NOMO-1 (cell line): ENCODE measurements around the gene PDE8A.
A peak's percentile ranks its signal among the peaks of the same experiment; 100 is the strongest.

Experiments used
- DNase-seq, 2 experiments: peaks; one replicate each; lab custom pipeline; 2025; ENCODE audit not compliant: unreplicated experiment in 2 of 2; lab: John Stamatoyannopoulos, UW

The PDE8A gene, protein sequence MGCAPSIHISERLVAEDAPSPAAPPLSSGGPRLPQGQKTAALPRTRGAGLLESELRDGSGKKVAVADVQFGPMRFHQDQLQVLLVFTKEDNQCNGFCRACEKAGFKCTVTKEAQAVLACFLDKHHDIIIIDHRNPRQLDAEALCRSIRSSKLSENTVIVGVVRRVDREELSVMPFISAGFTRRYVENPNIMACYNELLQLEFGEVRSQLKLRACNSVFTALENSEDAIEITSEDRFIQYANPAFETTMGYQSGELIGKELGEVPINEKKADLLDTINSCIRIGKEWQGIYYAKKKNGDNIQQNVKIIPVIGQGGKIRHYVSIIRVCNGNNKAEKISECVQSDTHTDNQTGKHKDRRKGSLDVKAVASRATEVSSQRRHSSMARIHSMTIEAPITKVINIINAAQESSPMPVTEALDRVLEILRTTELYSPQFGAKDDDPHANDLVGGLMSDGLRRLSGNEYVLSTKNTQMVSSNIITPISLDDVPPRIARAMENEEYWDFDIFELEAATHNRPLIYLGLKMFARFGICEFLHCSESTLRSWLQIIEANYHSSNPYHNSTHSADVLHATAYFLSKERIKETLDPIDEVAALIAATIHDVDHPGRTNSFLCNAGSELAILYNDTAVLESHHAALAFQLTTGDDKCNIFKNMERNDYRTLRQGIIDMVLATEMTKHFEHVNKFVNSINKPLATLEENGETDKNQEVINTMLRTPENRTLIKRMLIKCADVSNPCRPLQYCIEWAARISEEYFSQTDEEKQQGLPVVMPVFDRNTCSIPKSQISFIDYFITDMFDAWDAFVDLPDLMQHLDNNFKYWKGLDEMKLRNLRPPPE

DNA sequence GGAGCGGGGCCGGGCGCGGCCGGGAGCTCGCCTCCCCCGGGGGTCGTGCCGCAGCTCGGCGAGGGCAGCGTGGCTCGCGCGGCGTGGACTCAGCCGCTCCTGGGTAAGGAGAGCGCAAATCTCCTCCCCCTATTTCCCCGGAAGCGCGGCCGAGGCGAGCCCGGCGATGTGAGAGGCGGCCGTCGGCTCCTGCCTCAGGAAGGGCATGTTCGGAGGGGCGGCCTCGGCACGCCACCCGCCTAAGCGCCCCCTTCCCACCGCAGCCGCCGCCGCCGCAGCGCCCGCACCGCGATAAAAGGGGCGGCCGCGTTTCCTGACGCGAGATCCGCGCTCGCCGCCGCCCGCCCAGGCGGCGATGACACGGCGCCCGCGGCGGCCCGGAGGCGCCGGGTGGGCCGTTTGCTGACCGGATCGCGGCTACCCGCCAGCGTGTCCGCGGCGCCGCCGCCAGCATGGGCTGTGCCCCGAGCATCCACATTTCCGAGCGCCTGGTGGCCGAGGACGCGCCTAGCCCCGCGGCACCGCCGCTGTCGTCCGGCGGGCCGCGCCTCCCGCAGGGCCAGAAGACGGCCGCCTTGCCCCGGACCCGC is at the start of gene PDE8A:
PDE8A (plus strand) TSS at position 146 of the 590 bp plus-strand sequence; CDS start at position 453, 307 bp downstream.
- no peak for DNase-seq

DNA sequence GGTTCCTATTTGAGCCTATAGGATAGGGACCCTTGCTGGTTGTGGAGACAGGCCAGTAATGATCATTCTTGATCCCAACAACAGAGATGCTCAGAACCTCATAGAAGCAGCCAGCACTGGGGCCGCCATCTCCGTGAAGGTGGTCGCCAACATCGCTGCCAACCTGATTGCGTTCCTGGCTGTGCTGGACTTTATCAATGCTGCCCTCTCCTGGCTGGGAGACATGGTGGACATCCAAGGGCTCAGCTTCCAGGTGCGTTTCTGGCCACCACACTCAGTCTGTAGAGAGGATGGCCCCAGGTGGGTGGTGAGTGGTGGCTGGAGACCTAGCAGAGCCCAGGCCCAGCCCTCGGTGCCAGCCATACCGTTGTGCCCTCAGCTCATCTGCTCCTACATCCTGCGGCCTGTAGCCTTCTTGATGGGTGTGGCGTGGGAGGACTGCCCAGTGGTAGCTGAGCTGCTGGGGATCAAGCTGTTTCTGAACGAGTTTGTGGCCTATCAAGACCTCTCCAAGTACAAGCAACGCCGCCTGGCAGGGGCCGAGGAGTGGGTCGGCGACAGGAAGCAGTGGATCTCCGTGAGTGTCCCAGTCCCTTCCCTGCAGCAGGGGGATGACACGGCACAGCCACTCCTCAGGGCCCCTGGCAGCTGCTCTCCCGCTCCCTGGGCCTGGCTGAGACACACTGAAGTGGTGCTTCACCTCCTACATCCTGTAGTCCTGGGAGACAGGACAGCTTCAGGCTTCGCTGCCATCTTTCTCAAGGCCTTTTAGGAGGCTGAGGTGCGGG is 46.5 kb upstream of the PDE8A start:
- DNase-seq: no peak

DNA sequence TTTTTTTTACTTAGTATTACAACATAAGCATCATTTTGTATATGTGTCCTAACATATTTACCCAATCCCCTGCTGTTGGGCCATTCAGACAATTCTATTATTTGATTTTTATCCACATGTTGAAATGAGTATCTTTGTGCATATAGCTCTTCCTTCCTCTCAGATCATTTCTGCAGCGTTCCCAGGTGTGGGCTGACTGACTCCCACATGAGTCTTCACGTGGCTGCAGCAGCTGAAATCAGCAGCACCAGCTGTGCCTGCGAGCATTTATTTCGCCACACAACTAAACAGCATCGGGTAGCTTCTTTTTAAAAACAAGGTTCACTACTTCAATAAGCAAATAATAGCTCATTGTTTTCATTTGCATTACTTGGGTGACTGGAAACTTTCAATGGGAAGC is 44.5 kb upstream of the PDE8A start:
- DNase-seq: no peak

DNA sequence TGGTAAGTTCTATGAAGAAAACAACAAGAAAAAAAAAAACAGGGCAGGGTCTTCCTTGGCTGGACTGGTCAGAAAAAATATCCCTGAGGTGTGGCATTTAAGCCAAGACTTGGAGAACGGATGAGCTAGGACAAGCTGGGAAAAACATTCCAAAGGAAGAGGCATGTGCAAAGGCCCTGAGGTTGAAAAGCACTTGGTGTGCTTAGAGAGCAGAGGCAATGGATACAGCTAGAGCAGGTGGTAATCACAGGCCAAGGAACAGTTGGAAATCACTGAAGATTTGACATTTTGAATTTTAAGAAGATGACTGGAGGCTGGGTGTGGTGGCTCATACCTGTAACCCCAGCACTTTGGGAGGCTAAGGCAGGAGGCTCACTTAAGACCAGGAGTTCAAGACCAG is 42.9 kb upstream of the PDE8A start:
- DNase-seq: no peak

DNA sequence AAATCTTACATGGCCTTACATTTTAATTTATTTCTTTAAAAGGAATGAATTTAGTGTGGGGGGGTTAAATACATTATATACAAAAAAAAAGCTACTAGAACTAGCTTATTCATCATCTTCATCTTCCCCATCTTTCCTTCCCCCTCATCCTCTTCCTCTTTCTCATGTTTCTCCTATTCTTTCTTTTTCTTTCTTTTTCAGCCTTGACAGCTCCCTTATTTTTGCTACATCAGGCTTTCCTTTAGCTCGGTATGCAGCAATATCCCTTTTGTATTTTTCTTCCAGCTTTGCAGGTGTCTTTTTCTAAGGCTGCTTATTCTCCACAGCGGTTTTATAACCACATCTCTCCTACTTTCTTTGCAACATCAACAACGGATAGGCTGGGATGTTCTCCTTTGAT is 41.3 kb upstream of the PDE8A start:
- DNase-seq: no peak

DNA sequence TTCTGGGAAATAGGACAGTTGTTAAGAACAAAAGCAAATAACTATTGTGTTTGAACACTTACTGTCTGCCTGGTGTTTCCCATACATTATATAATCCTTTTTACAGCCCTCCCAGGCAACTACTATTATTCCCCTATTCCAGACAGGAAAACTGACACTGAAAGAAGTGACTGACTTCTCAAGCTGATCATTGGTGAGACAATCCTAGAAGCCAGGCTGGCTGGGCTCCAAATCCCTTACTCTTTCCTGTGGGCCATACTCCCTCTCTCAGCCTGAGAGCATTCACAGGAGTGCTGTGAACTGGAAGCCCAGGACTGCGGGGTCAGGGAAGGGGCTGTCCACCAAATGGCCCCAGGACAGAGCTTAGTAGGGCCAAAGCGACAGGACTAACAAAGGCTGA is 39.2 kb upstream of the PDE8A start:
- no peak for DNase-seq

DNA sequence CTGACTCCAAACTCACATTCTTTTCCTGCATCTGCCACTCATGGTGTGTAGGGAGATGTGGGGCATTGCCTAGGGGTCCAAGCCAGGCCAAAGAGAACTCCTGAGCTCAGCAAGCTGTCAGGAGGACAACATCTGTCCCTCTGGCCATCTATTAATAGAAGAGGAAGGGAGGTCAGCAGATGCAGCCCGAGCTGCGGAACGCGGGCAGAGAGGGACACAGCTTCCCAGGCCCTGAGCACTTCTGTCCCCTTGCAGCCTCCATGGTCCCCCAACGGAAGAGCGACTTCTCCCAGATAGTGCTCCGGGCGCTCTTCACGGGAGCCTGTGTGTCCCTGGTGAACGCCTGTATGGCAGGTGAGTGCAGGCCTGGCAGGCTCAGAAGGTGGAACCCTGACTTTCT is 37.3 kb upstream of the PDE8A start:
- no peak for DNase-seq

DNA sequence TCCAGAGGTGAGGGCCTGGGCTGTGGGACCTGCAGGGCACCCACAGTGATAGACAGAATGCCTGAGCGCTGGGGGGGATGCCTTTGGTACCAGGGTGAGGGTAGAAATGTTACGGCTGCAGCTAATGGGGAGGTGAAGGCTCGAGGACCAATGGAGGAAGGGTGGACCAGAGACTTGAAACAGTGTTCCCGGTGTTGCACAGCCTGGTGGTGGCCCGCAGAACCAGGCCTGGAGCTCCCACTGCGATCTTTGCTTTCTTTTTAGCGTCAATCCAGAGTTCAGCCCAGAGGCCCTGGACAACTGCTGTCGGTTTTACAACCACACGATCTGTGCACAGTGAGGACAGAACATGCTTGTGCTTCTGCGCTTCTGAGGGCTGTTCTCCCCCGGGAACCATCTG is 36.8 kb upstream of the PDE8A start:
- no peak for DNase-seq

DNA sequence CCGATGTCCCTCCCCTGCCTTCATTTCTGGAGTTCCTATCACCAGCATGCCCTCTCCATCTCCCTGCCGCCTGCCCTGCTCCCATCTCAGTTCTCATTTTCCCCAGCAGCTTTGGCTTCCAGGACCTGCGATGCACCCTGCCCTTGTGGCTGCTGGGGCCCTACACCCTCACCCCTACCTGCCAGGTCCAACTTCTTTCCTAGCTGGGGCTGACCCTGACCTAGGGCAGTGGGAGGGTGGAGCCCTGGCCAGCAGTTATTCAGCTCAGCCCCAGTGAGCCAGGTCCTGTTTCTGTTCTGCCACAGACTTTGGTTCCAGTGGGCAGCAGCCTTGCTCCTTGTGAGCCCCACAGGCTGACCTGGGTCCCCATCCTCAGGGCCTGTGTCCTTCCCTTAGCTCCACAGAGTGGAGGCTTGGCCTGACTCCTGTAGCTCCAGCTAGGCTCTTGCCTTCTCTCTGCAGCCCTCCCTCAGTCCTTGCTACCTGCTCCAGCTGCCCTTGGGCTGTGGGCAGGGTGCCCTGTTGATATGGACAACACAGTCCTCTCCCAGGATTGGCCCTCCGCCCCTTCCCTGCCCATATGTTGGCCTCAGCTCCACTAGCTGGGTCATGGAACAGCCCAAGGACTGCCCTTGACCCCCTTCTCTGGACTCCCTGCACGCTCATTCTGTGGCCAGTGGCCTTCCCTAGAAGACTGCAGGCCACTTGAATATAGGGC is 34.7 kb upstream of the PDE8A start:
- DNase-seq: no peak

DNA sequence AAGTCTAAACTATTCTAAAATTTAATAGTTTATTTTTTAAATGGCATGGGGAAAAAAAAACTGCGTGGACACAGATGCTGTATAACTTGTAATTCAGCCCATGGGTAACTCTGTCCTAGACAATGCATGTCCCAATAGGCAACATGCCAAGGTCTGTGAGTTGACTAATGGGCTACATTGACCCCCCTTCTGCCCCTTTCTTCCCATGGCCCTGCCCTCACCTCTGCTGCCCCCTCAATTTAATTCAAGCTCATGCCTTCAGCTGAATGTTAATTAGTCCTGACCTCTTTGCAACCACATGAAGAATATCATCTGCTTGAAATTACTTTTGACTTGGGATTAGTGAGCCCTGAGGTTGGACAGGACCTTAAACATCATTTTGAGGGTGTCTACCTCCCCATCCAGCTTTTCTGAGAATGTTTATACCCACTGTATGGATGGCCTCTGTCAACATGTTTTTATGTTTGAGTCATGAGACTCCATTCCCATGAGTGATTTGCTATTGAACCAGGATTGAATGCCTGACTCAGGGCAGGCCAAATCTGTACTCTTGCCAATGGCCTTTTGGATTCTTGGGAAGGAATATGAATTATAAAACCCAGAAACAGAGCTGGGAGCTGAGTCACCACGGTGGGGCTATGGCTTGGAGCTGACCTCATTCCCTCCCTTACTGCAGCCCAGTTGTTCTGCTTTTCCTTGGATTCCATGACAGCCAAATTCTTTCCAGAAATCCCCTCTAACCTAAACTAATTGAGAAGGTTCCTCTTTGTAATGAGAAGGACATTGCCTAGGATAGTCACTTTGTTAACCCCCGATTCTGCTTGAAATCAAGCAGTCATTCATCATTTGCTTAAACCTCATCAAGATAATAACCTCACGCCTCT is 33.5 kb upstream of the PDE8A start:
- DNase-seq: no peak

DNA sequence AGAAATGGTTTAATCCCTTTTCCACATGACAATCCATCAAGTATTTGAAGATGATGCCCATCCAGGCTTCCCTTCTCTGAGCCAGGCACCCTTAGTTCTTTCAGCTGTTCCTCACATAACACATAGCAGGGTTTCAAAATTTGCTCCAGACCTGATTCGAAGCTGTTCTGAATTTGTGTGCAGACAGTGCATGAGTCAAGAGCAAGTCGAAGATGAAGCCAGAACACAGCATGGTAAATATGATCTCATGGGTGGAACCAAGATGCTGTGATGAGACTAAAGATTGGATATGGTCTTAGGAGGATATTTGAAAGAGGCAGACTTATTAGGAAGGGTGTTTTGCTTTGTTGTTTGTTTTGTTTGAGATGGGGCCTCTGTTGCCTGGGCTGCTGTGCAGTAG is 32.6 kb upstream of the PDE8A start:
- DNase-seq: no peak

DNA sequence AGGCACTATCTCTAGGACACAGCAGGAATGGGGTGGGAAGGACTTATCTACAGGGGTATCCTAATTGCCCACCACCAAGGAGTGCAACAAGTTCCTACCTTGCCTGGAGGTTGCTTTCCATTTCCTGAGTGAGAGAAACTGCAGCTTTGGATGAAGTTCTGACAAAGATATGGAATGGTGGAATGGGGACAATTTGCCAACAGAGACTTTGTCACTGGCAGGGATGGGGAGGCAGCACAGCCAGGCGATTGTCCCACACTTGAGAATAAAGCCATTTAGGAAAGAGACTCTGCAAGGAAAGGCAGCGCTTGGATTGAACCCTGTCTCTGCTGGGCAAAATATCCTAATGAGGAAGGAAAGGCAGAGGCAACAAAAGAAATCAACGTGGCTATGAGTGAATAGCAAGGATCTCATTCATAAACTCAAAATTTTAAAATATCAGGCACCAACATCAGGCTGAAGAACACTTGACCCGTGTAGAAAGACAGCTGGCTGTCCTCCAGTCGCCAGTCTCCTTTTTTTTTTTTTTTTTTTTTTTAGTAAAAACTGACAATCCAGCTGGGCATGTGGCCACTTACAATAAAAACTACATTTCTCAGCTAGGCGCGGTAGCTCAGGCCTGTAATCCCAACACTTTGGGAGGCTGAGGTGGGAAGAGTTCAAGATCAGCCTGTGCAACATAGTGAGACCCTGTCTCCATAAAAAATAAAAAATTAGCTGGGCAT is 31.6 kb upstream of the PDE8A start:
- no peak for DNase-seq

DNA sequence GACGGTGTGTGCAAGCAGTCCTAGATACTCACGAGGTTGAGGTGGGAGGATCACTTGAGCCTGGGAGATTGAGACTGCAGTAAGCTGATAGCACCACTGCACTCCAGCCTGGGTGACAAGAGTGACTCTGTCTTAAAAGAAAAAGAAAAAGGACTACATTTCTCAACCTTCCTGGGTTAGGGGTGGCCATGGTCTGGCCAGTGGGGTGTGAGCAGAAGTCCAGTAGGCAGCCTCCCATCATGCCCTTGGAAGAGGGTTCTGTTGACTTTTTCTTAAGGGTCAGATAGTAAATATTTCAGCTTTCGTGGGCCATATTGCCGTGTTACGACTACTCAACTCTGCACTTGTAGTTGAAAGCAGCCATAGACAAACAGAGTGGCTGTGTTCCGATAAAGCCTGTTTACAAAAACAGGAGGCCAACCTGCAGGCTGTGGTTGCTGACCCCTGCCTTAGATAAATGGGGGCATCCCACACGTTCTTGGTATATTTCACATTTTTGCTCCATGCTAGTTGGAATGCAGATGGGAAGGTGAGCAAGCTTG is 31.0 kb upstream of the PDE8A start:
- DNase-seq: no peak

DNA sequence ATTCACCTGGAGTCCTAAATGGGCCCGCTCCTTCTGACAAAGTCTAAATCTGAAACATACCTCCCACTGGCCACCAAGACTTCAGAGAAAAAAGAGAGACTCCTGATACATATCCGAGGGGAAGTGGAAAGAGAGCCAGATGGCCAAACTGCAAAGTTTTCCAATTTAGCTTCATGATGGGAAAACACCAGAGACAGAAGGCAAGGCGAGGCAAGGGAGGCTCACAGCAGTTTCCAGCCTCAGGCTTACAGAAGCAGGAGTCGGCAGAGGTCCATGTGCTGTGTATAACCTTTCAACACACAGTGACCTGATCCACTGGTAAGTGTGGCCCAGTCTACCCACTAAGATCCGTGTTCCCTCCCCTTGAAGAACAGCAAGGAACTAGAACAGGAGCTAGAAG is 29.9 kb upstream of the PDE8A start:
- no peak for DNase-seq

DNA sequence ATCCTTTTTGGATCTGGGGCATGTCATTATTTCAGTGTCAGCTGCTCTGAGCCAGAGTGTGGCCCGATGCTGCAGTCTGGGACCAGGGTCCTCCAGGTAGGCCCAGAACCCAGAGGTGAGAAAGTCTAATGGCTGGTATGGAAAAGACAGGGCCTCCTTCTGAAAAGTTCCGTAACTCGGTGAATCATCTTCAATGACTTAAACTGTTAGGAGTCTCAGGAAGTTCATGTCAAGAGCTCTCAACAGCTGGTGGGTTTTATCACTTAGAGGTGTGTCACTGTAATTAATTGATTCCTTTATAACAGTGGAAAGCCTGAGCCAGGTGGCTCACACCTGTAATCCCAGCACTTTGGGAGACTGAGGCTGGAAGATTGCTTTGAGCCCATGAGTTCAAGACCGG is 28.5 kb upstream of the PDE8A start:
- no peak for DNase-seq

DNA sequence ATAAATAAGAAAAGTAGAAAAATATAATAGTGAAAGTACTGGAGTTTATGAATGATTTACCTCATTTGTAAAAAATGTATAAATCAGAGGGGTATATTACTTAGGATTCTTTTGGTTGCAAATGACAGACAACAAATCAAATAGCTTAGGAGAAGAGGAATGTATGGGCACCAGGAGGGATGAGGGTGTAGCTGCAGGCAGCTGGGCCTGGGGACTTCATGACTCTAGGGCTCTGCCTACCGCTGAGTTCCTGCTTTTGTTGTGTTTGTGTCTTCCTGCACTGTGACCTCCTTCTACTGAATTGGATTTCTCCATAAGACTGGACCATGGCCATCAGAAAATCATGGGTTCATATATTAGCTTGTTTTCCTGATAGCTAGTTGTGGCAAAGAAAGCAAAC is 27.9 kb upstream of the PDE8A start:
- no peak for DNase-seq

DNA sequence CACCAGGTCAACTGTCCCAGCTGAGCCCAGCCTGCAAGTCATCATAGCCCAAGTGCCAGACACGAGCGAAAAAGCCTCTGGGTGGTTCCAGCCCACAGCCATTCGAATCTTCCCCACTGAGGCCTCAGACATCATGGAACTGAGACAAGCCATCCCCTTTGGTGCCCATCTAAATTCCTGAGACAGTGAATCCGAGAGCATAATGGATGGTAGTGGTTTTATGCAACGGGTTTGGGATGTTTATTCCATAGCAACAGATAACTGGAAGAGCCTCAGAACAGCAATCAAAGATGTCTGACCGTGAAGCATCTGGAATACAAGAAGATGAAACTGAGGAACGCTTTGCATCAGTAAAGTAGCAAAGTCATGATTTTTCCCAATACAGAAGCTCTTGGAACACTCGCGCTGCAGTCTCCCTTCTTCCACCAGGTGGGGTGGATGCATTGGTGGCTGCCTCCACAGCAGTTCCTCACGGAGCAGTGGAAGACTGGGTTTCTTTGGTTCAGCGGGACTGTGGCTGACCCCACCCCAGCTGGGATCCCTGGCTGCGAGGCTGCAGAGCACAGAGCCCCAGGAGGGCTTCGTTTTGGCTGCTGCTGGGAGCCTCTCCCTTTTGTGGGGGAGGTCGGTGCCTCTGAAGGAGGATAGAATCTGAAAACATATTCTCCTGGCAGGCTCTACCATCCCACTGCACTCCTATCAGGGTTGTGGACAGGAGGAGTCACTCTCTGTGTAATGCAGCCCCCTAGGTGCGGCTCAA is 26.4 kb upstream of the PDE8A start:
- DNase-seq: peak in 1 of 2 experiments; percentile 23

DNA sequence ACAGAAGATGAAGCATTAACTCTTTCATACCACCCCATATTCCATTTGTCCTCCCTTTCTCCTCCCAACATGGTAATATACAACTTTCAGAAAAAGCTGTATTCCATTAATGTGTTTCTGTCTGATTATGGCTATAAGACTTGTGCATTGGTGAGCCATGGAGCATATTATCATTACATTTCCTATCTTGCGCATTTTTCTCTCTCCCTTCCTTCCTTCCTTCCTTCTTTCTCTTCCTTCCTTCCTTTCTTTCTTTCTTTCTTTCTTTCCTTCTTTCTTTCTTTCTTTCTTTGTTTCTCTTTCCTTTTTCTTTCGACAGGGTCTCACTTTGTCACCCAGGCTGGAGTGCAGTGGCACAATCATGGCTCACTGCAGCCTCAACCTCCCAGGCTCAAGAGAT is 25.5 kb upstream of the PDE8A start:
- DNase-seq: no peak
